ENCODE data around the gene UQCC3.

GRCh38 chr11:62706850-62707247, 35.4 kb downstream of the UQCC3 start:
- TF ChIP-seq POLR2AphosphoS5 (IDR thresholded peaks at IDR 0.05; ENCODE audit: low read depth, low read length) (no peak), CTCF (IDR thresholded peaks at IDR 0.05 in 2 of 3, conservative IDR thresholded peaks at IDR 0.05 in 1 of 3; ENCODE audit: borderline replicate concordance in 1 of 3, insufficient read depth in 1 of 3, low read depth in 2 of 3, low read length in 2 of 3) (no peak), ELF1 (IDR thresholded peaks at IDR 0.05; ENCODE audit: borderline replicate concordance, low read depth) (no peak), FOSL1 (IDR thresholded peaks at IDR 0.05; ENCODE audit: low read depth) (no peak), REST (IDR thresholded peaks at IDR 0.05; ENCODE audit: low read depth) (no peak), EGR1 (IDR thresholded peaks at IDR 0.05; ENCODE audit: low read depth) (no peak), POLR2A (IDR thresholded peaks at IDR 0.05; ENCODE audit: borderline replicate concordance, extremely low read depth, insufficient read depth, insufficient read length) (no peak)

All from HCT116 (cell line).